Adrenal gland (tissue), 12 donors: ENCODE results near the gene CXADR. TPM values are rescaled to one million over a fixed set of nuclear protein-coding genes. Genes with fewer than 3 reads are reported as not detected.
"Not testable (repeated sequence)": the region's sequence is repeated elsewhere in the genome, so short reads cannot be mapped to it uniquely, and the experiment has no call there.

Experiments
- DNase-seq, 7 donors: peaks; one replicate each; pipeline ENCODE4 v3.0.0-alpha.2; 2019 to 2020
- H3K27ac ChIP-seq, 5 donors: fragments of 200-600 bp; sonication (generic) in 4 of 5; 1 replicate in 3 of 5; 2 replicates in 2 of 5; pipeline versions ENCODE4 v1.5.1 to v1.8.0; 2016 to 2020; ENCODE audit warnings: mild to moderate bottlenecking in 1 of 5
- H3K27me3 ChIP-seq: fragments of 200-600 bp; 2 replicates; pipeline ENCODE4 v1.8.0; 2021
- H3K36me3 ChIP-seq, 2 donors: fragments of 200-600 bp; replicated peaks in 1 of 2; 1 replicate in 1 of 2; 2 replicates in 1 of 2; pipeline versions ENCODE4 v1.5.1 to v1.8.0; 2018 to 2022
- H3K4me1 ChIP-seq, 2 donors: fragments of 200-600 bp; replicated peaks in 1 of 2; 1 replicate in 1 of 2; 2 replicates in 1 of 2; pipeline versions ENCODE4 v1.5.1 to v1.8.0; 2018 to 2021
- H3K4me3 ChIP-seq, 4 donors: fragments of 200-600 bp; sonication (generic) in 3 of 4; one replicate each; pipeline ENCODE4 v1.5.1; 2016 to 2018
- H3K9me3 ChIP-seq, 3 donors: fragments of 200-600 bp; sonication (generic) in 1 of 3; replicated peaks in 1 of 3; 1 replicate in 2 of 3; 2 replicates in 1 of 3; pipeline versions ENCODE4 v1.5.1 to v1.8.0; 2016 to 2021
- POLR2A ChIP-seq, 2 donors: fragments of 450-650 bp; IDR thresholded peaks; one replicate each; pipeline ENCODE4 v1.6.1; 2017; ENCODE audit warnings: antibody characterized with exemption in 2 of 2, mild to moderate bottlenecking in 2 of 2, moderate library complexity in 1 of 2
- WGBS, 4 donors: extraction: QIAGEN DNeasy Blood & Tissue Kit in 2 of 4; methylation state at CpG; one replicate each; pipeline versions ENCODE4 v1.1.5 to v1.1.7; 2013 to 2017; 5-methylcytosine and 5-hydroxymethylcytosine counted together
- intact Hi-C, 2 donors: fragments of 100-400 bp; cut with DNase I; formaldehyde crosslinking; loops; one replicate each; pipeline versions ENCODE4 v1.14.1 to v1.15.0; 2022 to 2023
- polyA plus RNA-seq, 3 donors: library from polyadenylated mRNA; stranded (reverse); fragments of 200-250 nt in 2 of 3; fragments of 350-450 nt in 1 of 3; fragmentation: Illumina TruSeq in 1 of 3; extraction: RNeasy Lipid Tissue Mini Kit (QIAGEN cat#74804) in 1 of 3; gene quantifications; one replicate each; pipeline ENCODE4 v1.2.3, GENCODE V29; 2013 to 2014
- total RNA-seq, 9 donors: library from RNA; depleted of rRNA in 4 of 9; stranded (reverse); fragments of >200 nt in 4 of 9; fragments of 120-200 nt in 1 of 9; fragmentation: NEBNext Ultra II Directional in 1 of 9; extraction: Animal tissue kit (Norgen Biotek cat#: 25700) in 1 of 9; gene quantifications; one replicate each; pipeline versions ENCODE4 v1.1.0 to v1.2.4, GENCODE V29; 2013 to 2023
- TF ChIP-seq, protein P1 (sequence below), 6 experiments: fragments of 450-650 bp in 4 of 6; fragments of 200-600 bp in 2 of 6; sonication (generic) in 1 of 6; IDR thresholded peaks; 1 replicate in 5 of 6; 2 replicates in 1 of 6; pipeline versions ENCODE4 v1.5.1 to v1.8.0; 2016 to 2021; ENCODE audit warnings: antibody characterized with exemption in 6 of 6, mild to moderate bottlenecking in 2 of 6, moderate library complexity in 1 of 6
- donor health status: healthy with polysubstance abuse.
- donor health status: Bipolar disorder and iron deficiency.
- donor health status: DM: yes; HTN: yes; CAD: no.
- donor health status: DM: no; HTN: no; CAD: no.
- donor health status: DM: no; HTN: no; CAD: no.
- donor health status: DM: yes; HTN: yes; CAD: no.

CXADR gene
- total and polyA plus RNA-seq, 12 donors = 1.5 to 25.2 (median 11.5) TPM

DNA sequence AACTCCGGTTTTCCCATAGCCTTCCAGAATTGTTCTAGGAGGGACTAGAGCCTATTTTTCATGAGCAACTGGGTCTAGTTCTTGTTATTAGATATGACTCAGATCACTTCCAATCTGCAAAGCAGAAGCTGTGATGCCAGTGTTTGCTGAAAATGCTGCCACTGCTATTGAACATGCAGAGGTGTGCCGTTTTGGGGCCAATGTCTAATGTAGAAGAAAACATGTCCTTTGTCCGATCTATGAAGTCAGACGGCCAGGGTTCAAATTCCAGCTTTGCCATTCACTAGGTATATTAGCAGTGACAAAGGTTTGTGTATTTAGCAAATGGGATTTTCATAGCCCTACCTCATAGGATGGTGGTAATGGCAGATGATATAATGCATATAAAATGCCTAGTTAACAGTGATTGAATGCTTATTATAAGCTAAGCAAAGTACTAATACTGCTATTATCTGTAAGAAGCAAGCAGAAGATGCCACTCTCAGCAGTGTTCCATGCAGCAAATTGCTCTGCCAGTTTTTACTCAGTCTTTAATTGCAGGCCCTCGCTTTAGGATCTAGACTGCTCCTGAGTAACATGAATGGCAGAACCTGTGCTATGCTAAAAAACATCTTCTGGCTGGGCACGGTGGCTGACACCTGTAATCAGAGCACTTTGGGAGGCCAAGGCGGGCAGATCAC is 40.1 kb upstream of the CXADR start:
- TF ChIP-seq, protein P1, sequence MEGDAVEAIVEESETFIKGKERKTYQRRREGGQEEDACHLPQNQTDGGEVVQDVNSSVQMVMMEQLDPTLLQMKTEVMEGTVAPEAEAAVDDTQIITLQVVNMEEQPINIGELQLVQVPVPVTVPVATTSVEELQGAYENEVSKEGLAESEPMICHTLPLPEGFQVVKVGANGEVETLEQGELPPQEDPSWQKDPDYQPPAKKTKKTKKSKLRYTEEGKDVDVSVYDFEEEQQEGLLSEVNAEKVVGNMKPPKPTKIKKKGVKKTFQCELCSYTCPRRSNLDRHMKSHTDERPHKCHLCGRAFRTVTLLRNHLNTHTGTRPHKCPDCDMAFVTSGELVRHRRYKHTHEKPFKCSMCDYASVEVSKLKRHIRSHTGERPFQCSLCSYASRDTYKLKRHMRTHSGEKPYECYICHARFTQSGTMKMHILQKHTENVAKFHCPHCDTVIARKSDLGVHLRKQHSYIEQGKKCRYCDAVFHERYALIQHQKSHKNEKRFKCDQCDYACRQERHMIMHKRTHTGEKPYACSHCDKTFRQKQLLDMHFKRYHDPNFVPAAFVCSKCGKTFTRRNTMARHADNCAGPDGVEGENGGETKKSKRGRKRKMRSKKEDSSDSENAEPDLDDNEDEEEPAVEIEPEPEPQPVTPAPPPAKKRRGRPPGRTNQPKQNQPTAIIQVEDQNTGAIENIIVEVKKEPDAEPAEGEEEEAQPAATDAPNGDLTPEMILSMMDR (IDR thresholded peaks at IDR 0.05) = no peak
- no peak for TF ChIP-seq POLR2A (IDR thresholded peaks at IDR 0.05)
- H3K9me3 ChIP-seq = no peaks in the 10 kb centered on the region
- no peak overlapping the region for H3K4me3 ChIP-seq
- H3K27me3 ChIP-seq = no peaks in the 10 kb centered on the region
- H3K36me3 ChIP-seq = no peaks in the 10 kb centered on the region
- peaks cover 0 to 4% of the 10 kb centered on the region in 2 donors for H3K4me1 ChIP-seq
- intact Hi-C loops = no loop called here
- DNase-seq = no peak
- WGBS, 4 donors = 86 to 96% (median 86%) methylated on average over 7 of the region's 7 CpGs
- no peak overlapping the region for H3K27ac ChIP-seq

GRCh38 chr21:17476006-17476405 is 36.8 kb upstream of the CXADR start:
- H3K27ac ChIP-seq = peak overlapping the region in 2 of 5 donors; percentile 37 to 56
- intact Hi-C loops = no loop called here
- 48 to 60% (median 56%) methylated on average over 4 of the region's 4 CpGs for WGBS, 4 donors
- TF ChIP-seq, protein P1 (IDR thresholded peaks at IDR 0.05) = no peak
- TF ChIP-seq POLR2A (IDR thresholded peaks at IDR 0.05) = no peak
- no peaks in the 10 kb centered on the region for H3K9me3 ChIP-seq
- no peaks in the 10 kb centered on the region for H3K4me1 ChIP-seq
- H3K27me3 ChIP-seq = no peaks in the 10 kb centered on the region
- H3K36me3 ChIP-seq = no peaks in the 10 kb centered on the region
- no peak overlapping the region for H3K4me3 ChIP-seq
- peak in 5 of 7 donors; percentile 50 to 72 (median 60) for DNase-seq

- intact Hi-C loops, H3K27ac ChIP-seq, H3K36me3 ChIP-seq, H3K4me1 ChIP-seq, H3K4me3 ChIP-seq, DNase-seq, H3K9me3 ChIP-seq, H3K27me3 ChIP-seq: not testable (repeated sequence)
- 91 to 98% (median 95%) methylated on average over 6 of the region's 6 CpGs for WGBS, 4 donors
Observed at GRCh38 chr21:17478156-17478555, 34.7 kb upstream of the CXADR start.

DNA sequence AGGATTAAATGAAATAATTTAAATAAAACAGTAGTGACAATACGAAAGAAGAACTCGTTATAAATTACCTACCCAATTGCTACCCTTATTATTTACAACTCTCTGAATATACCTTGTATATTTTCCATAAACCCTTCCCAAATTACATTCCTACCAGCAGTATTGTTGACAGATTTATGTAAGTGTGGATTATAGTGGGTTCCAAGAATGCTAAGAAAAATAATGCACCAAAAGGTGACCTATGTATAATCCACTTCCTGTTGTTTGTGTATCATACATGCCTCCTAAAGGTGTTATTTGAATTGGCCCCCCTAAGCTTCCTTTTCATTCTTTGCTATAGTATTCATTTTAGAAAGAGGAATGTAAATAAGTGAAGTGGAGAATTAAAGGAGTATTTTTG is 33.2 kb upstream of the CXADR start:
- no peak for DNase-seq
- 91 to 96% (median 94%) methylated on average over 2 of the region's 2 CpGs for WGBS, 4 donors

More for the DNA sequence above, 33.2 kb upstream of the CXADR start:
- no peaks in the 10 kb centered on the region for H3K4me1 ChIP-seq
- H3K36me3 ChIP-seq = no peaks in the 10 kb centered on the region
- no peaks in the 10 kb centered on the region for H3K27me3 ChIP-seq
- H3K9me3 ChIP-seq = no peaks in the 10 kb centered on the region
- H3K27ac ChIP-seq = no peak overlapping the region
- H3K4me3 ChIP-seq = no peak overlapping the region
- TF ChIP-seq POLR2A (IDR thresholded peaks at IDR 0.05) = no peak
- TF ChIP-seq, protein P1 (IDR thresholded peaks at IDR 0.05) = no peak
- intact Hi-C loops = no loop called here
